HG02870 (cell line): Measurements from ENCODE around the gene PCDHAC2.

Source experiments
- ATAC-seq: cut with Tn5 transposase; IDR thresholded peaks from one replicate; pipeline ENCODE4 v1.9.1; 2021; ENCODE audit warnings: mild to moderate bottlenecking, moderate library complexity; ENCODE audit not compliant: unreplicated experiment

Gene PCDHAC2

GRCh38 chr5:140982083-140982716 is 15.9 kb downstream of the PCDHAC2 start:
- no peak for ATAC-seq

DNA sequence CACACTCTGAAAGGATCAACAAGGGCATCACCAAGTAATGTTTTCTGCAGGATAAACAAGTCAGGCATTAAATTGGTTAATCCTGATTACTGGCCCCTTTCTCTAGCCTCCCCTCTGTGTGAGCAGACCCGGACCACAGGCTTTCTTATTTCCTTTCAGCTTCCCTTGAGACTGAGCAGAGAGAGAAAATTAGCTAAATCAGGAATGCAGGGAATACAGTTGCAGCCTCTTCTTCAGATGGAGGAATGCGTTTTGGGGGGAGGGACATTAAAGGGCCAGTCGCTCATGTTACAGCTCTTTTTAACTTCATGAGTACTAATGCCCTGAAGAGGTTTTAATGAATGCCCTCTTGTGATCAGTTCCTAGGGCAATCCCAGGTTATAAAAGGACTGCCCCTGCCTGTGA is 19.8 kb downstream of the PCDHAC2 start:
- ATAC-seq: no peak

DNA sequence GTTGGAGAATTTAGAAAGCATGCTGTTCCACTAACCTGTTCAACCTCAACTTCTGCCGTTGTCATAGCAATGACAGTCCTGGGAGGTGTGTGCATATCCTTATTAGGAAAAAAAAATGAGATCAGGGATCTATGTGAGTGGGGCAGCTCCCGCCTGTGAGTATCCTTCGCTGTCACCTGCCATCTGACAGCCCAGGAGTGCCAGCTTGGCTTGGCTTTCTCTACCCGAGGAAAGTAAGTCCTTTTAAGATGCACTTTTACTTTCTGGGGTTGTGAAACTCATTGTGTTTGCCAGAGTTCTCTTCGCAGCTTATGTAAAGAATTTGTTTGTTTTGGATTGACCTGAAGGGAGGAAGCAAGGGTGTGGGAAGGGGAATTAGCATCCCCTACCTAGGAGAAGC is 21.8 kb downstream of the PCDHAC2 start:
- no peak for ATAC-seq

- no peak for ATAC-seq
These were observed 22.3 kb downstream of the PCDHAC2 start for GRCh38 chr5:140988608-140989007.

DNA sequence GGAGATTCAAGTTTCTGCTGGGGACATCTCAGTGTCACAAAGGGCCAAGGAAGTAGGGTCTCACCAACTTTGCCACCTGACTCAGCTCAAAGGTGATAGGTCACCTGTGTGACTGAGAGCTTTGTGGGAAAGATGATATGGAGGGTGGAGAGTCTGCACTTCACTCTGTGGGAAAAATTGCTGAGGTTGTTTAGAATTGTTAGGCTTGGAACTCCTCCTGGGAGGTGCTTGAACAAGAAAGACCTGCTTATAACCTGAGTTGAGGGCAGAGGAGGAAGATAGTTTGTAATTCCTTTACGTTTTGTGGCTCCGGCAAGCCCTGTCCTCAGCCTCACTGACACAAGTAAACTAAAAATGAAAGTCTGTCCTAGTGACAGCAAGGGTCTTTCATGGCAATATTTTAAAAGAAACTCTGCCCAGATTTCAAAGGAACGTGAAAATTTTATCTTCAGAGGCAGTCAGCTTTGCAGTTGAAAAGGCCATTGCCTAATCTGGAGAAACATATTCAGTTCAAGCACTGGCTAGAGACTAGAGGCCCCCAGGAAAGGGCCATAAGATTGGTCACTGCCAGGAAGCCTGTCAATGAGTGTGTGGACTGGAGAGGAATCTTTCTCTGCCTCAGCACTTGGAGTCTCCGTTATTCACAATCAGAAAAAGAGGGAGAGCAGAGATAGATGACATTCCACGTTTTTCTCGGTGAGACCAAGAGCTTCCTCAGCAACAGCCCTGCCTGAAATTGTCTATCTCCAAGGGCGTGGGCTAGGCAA is 23.2 kb downstream of the PCDHAC2 start:
- no peak for ATAC-seq

DNA sequence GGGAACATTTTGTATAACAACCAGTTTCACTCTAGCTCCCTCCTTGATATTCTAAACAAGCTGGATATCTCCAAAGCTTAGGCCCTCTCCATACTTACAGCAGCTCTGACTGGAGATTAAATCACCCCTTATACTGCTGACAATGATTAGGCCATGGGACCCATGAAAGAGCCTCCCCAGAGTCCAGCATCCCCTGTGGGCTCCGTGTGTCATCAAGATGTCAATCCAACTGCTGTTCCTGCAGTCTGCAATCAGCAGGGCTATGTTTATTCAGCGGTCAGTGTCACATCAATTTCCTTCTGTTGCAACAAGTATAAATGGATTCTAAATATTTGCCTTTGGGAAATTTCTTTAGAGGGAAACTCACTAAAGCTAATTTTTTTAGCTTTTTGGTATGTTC is 26.6 kb downstream of the PCDHAC2 start:
- ATAC-seq: no peak

DNA sequence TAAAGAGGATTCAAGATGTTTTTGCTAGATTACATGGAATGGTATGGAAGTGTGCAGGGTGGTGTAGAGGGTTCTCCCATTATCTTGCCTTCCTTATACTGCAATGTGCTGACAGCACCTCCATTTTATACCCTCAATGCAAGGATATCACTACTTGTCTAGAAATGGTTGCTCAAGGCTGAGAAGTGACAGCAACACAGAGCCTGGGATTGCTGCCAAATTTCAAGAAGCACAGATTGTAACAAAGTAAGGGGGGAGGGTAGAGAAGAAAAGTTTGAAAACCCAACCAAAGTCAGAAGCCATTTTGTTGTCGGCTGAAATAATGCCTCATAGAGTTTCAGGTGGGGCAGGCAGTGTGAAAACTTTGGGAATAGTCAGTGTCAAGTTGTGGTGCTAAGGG is 29.8 kb downstream of the PCDHAC2 start:
- no peak for ATAC-seq

GRCh38 chr5:140998921-140999410 is 32.7 kb downstream of the PCDHAC2 start:
- ATAC-seq: no peak

DNA sequence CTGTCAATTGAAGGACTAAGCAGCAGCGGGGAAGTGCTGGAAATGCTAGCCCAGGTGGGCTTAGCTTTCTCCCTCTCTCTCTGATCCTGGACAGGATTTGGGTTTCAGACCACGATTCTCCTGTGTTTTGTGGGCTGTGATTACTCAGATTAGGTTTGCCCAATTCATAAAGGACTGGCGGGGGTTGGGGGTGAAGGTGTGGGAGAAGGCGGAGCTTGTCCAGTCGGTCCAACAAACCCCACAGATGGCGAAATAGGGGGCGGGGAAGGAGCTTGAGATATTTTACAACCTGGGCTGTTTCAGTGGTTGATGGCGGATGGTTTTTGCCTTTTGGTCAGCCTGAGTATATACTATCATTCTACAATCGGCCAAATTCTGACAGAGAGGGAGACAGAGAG is 35.2 kb downstream of the PCDHAC2 start:
- ATAC-seq: no peak

- ATAC-seq: no peak
These were observed 35.7 kb downstream of the PCDHAC2 start for GRCh38 chr5:141001844-141002604.

GRCh38 chr5:141002605-141002965 is 36.3 kb downstream of the PCDHAC2 start:
- ATAC-seq: no peak

- ATAC-seq: no peak
These were observed 36.8 kb downstream of the PCDHAC2 start for GRCh38 chr5:141003031-141003430.

- ATAC-seq: no peak
These were observed 37.7 kb downstream of the PCDHAC2 start for GRCh38 chr5:141003791-141004611.

GRCh38 chr5:141007791-141008190 is 41.5 kb downstream of the PCDHAC2 start:
- ATAC-seq: no peak

DNA sequence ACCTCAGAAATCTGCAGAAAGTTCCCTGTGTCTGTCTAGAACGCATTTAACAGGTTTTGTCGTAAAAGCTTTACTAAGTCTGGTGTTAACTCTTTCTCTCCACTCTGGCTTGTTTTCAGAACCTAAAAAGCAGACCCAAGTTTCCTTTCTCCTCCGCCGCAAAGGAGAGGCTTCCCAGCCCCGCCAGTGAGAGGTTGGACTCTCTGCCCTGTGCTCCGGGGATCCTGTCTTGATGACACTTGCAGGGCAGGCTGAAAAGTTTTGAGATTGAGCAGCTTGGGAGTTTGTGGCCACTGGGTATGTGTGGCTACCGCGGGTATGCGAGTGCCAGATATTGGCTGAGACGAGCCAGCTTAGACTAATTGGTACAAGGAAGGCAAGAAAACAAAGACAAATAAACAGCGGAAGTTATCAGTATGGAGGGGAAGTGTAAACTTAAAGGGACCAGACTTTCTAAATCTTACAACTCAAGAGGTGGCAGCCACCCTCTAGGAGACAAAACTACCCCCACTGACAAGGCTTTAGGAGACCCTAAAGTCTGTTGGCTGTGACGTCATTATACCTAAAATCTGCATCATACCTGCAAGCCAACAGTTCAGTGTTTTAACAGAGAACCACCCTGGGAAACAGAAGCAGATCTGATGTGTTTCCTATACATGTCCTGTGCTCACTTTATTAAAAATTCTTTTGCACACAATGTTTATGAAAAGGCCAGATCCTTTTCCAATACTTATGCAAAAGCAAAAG is 43.9 kb downstream of the PCDHAC2 start:
- no peak for ATAC-seq

DNA sequence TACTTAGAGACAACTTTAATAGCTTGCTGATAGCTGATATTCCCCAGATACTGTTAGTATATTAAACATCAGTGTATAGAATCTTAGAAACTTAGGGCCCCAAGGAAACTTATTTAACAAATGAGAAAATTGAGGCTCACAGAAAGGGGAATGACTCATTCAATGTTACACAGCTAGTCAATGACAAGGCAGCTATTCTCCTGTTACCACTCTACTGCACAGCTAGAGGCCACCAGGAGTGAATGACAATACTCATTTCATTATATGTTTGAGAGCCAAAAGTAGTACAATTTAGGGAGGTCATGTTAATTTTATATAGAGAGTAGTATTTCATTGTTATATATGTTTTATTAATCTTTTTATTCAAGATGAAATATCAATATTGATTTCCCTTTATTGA is 51.7 kb downstream of the PCDHAC2 start:
- ATAC-seq: no peak
